Breast epithelium (tissue), 3 donors: ENCODE measurements around the gene SYCP1.
"Not testable (repeated sequence)": the region's sequence is repeated elsewhere in the genome, so short reads cannot be mapped to it uniquely, and the experiment has no call there.

ENCODE experiments used
- CTCF ChIP-seq, 3 donors: fragments of 450-650 bp; IDR thresholded peaks; one replicate each; pipeline ENCODE4 v1.5.1; 2016 to 2017; ENCODE audit warnings: antibody characterized with exemption in 3 of 3, mild to moderate bottlenecking in 3 of 3, moderate library complexity in 3 of 3
- POLR2A ChIP-seq: fragments of 450-650 bp; IDR thresholded peaks from one replicate; pipeline ENCODE4 v1.6.1; 2016; ENCODE audit warnings: antibody characterized with exemption, mild to moderate bottlenecking, moderate library complexity

- not testable (repeated sequence) for TF ChIP-seq POLR2A; CTCF (IDR thresholded peaks at IDR 0.05)
These were observed 24.6 kb upstream of the SYCP1 start for GRCh38 chr1:114830075-114830474.
